Occipital lobe (tissue), 2 donors: Measurements from ENCODE around the gene TP73. TPM values are rescaled to one million over a fixed set of nuclear protein-coding genes. Genes with fewer than 3 reads are reported as not detected.
"Not testable (repeated sequence)": the region's sequence is repeated elsewhere in the genome, so short reads cannot be mapped to it uniquely, and the experiment has no call there.

Source experiments
- DNase-seq: peaks from one replicate; lab custom pipeline; 2025; lab: John Stamatoyannopoulos, UW
- total RNA-seq: library from RNA; depleted of rRNA; stranded (reverse); fragments of >200 nt; gene quantifications from one replicate; pipeline ENCODE4 v1.2.3, GENCODE V29; 2014

The TP73 gene
- total RNA-seq, 1 donor from 2014 or later = 0.16 TPM

GRCh38 chr1:3741566-3742438, 89.5 kb downstream of the TP73 start:
- no peak for DNase-seq

DNA sequence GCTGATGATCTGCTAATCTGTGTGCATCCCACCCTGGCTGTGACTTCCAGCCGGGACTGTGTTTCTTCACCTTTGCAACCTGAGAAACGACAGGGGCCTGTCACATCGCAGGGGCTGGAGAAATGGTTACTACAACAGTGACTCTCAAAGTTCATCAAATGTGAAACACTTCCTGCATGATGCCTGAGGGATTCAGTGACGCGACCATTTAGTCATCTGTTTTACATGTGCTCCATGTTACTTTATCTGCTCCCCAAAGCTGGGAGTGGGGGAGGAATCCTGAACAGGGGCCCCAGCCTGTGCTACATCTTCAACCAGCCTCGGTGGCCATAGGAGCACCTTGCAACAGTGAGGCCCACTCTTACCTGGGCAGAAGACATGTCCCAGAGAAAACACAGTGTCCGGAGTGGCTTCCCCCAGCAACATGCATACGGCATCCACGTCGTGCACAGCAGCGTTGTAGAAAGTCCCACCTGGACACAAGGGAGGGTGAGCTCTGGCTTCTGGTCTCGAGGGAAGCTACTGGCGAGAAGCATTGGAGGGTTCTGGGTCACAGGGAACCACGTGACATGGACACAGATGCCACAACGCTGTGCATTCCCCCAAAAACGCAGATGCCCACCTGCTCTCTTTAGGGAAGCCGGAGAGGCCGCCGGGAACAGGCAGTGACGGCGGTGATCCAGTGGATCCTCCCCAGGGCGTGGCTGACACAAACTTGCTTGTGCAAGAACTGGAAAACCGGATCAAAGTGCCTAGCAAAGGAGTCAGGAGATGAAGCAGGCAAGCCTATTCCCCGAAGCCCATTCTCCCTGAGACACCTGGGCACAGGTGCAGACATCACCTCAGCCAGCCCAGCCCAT, 90.4 kb downstream of the TP73 start:
- no peak for DNase-seq

DNA sequence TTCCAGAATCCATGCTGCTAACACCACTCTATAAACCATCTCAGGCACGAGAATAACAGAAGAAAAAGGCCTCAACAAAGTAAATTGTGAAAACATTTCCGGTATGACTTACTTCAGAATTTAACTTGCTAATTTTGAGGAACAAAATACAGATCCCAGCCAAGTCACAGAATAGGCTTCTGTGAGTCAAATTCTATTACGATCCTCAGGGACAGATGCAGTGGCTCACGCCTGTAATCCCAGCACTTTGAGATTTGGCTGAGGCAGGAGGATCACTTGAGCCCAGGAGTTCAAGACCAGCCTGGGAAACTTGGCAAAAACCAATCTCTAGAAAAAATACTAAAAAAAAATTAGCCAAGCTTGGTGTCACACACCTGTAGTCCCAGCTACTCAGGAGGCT, 91.1 kb downstream of the TP73 start:
- no peak for DNase-seq

GRCh38 chr1:3743826-3744225, 91.5 kb downstream of the TP73 start:
- DNase-seq = no peak

- DNase-seq = no peak
Measured at GRCh38 chr1:3744646-3745045, 92.3 kb downstream of the TP73 start.

GRCh38 chr1:3745071-3745470, 92.8 kb downstream of the TP73 start:
- DNase-seq = no peak

DNA sequence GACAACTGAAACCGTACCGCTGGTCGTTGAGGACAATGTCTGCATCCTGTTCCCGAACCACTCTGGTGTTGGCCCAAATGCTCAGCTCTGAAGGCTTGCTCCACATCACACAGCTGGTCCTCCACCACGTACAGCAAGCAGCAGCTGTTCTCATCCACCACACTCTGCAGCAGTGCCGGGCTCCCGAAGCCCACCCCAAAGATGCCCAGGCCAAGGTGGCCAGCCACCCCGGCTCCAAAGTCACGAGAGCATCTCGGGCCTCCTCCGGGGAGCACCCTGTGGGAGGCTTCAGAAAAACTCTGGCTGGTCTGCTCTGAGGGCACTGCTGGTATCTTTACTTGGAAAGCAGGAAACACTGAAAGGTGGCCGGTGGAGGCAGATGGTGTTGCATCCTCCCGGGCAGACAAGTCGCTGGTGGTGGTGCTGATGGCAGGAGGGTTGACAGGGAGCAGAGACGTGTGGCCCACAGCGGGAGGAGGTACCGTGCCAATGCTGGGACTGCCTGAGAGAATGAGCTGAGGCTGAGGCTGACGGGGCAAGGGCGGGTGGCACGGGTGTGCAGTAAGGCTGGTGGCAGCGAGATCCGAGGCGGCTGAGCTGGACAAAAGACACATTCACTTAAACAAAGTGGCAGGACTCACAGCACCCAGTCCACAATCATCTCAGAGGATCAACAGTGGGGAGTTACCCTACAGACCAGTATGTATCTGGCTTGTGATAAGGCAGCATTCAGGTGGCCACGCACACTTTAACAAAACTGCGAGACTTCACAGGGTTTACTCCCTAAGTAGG, 93.5 kb downstream of the TP73 start:
- DNase-seq = no peak

DNA sequence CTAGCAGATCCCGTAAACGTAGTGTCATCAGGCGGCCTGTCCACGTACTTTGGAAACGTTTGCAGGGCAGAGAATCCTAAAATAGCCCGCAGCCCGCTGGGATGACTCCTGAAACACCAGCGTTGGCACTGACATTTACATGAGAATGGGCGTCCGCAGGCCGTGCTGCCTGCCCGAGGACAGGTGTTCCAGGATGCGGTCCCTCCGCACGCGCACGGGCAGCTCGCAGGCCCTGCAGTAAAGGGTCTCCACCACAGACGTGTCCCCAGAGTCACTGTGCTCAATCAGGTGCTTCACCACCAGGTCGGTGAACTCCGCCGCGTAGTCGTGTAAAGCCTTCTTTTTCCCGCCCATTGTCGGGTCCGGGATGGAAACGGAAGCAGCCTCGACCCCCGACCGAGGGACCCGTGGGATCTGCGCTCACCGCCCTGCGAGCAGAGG, 94.1 kb downstream of the TP73 start:
- no peak for DNase-seq

DNA sequence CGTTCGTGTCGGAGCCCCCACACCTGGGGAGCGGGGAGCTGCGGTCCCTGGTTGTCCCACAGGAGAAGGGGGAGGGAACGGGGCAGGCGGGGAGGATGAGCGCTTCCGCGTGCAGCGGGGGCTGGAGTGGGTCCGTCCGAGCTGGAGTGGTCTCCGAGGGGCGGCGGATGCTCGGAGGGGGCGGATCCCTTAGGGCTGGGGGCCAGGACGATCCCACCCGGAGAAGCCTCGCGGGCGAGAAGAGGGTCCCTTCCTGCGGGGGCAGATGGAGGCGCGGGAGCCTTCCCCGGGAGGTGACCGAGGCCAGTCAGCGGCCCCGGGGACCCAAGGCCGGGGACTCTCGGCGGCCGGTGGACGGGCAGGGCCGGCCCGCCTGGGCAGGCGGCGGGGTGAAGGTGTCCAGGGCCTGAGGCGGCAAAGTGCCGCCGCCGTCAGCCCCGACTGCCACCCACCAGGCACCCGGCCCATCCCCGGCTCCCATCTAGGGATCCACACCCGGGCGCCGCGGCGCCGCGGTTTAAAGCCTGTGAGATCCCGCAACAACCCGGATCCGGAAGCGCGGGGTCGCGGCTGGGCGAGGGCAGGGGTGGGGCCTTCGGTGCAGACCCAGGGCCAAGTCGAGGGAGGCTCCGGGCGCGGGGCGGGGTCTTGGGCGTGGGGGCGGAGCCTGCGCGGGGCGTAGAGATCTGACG, 94.7 kb downstream of the TP73 start:
- DNase-seq = peak; percentile 87

GRCh38 chr1:3747522-3747848, 95.2 kb downstream of the TP73 start:
- no peak for DNase-seq

- DNase-seq = no peak
Measured at GRCh38 chr1:3747903-3748302, 95.6 kb downstream of the TP73 start.

- DNase-seq = not testable (repeated sequence)
Measured at GRCh38 chr1:3748316-3748900, 96.1 kb downstream of the TP73 start.

DNA sequence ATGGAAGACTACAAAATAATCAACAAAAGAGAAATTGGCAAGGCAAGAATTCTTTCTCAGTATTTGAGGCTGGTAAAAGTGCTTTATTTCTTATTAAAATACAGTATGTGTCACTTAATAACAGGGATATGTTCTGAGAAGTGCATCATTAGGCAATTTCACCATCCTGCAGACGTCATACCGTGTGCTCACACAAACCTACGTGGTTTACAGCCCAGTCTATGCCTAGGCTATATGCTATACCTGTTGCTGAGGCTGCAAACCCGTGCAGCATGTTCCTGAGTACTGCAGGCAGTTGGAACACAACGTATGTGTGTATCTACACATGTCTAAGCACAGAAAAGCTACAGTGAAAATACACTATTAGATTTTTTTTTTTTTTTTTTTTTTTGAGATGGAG, 97.2 kb downstream of the TP73 start:
- DNase-seq = no peak

- DNase-seq = no peak
Measured at GRCh38 chr1:3750741-3751140, 98.4 kb downstream of the TP73 start.

- no peak for DNase-seq
Measured at GRCh38 chr1:3752400-3752945, 100.2 kb downstream of the TP73 start, which contains the start of gene CCDC27. Gene CCDC27, plus strand, starts transcription at chr1:3752450. Its CDS starts 32 bp downstream, at chr1:3752482.

- DNase-seq = no peak
Measured at GRCh38 chr1:3753656-3754454, 101.5 kb downstream of the TP73 start.

GRCh38 chr1:3756394-3756793, 104.1 kb downstream of the TP73 start:
- DNase-seq = no peak

DNA sequence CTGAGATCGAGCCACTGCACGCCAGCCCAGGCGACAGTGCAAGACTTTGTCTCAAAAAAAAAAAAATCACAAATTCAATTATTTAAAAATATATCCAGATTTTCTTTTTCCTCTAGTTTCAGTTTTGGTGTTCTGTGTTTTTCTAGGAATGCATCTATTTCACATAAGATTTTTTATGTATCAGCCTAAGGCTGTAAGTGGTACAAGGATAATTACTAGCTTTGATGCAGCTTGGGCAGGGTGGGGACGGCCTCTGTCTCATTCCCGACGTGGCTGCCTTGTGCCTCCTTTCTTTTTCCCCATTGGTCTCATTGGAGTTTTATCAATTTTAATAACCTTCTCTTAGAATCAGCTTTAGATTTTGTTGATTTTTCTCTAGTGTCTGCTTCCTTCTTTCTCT, 106.8 kb downstream of the TP73 start:
- DNase-seq = no peak

GRCh38 chr1:3759796-3760195, 107.5 kb downstream of the TP73 start:
- DNase-seq = no peak
